HG02840 (cell line): ENCODE data around the gene FGF11.
"Not testable (repeated sequence)": the region's sequence is repeated elsewhere in the genome, so short reads cannot be mapped to it uniquely, and the experiment has no call there.

ENCODE experiments used
- ATAC-seq: cut with Tn5 transposase; IDR thresholded peaks from one replicate; pipeline ENCODE4 v1.9.1; 2021; ENCODE audit warnings: mild to moderate bottlenecking, moderate library complexity, moderate number of reproducible peaks; ENCODE audit not compliant: unreplicated experiment, low FRiP score

Gene FGF11

GRCh38 chr17:7476951-7477350 lies 37.6 kb downstream of the FGF11 start:
- ATAC-seq, result no peak

GRCh38 chr17:7477392-7478275 lies 38.3 kb downstream of the FGF11 start:
- no peak for ATAC-seq

GRCh38 chr17:7478276-7479212 lies 39.2 kb downstream of the FGF11 start:
- no peak for ATAC-seq

- ATAC-seq, result no peak
Observed at GRCh38 chr17:7479213-7480088, 40.1 kb downstream of the FGF11 start, which contains the start of gene ZBTB4. Gene ZBTB4, minus strand, starts transcription at chr17:7479631. Its CDS starts 12,830 bp downstream, at chr17:7466801.

GRCh38 chr17:7480089-7480384 lies 40.7 kb downstream of the FGF11 start:
- ATAC-seq, result no peak

- not testable (repeated sequence) for ATAC-seq
Observed at GRCh38 chr17:7481275-7481674, 42.0 kb downstream of the FGF11 start, which contains the start of gene SLC35G6. Gene SLC35G6, plus strand, starts transcription at chr17:7481446. Its CDS starts 71 bp downstream, at chr17:7481517.

GRCh38 chr17:7481842-7482741 lies 42.8 kb downstream of the FGF11 start:
- not testable (repeated sequence) for ATAC-seq

GRCh38 chr17:7482742-7483088 lies 43.4 kb downstream of the FGF11 start:
- ATAC-seq, result not testable (repeated sequence)

- peak; percentile 38 for ATAC-seq
Observed at GRCh38 chr17:7483255-7484066, 44.1 kb downstream of the FGF11 start.

GRCh38 chr17:7484067-7484918 lies 45.0 kb downstream of the FGF11 start, which contains the start of gene POLR2A:
Gene POLR2A, plus strand, starts transcription at chr17:7484366.
- peak; percentile 62 for ATAC-seq

GRCh38 chr17:7484919-7485377 lies 45.6 kb downstream of the FGF11 start:
- no peak for ATAC-seq

- no peak for ATAC-seq
Observed at GRCh38 chr17:7486181-7486580, 46.9 kb downstream of the FGF11 start.

GRCh38 chr17:7490144-7490543 lies 50.8 kb downstream of the FGF11 start:
- ATAC-seq, result no peak

- no peak for ATAC-seq
Observed at GRCh38 chr17:7491583-7491982, 52.3 kb downstream of the FGF11 start.

- ATAC-seq, result no peak
Observed at GRCh38 chr17:7493941-7494340, 54.6 kb downstream of the FGF11 start.
